Left lobe of liver (tissue), 2 donors: ENCODE results near the gene ATG7. TPM values are rescaled to one million over a fixed set of nuclear protein-coding genes. Genes with fewer than 3 reads are reported as not detected.
A peak's percentile ranks its signal among the peaks of the same experiment; 100 is the strongest.

Experiments used
- ATAC-seq: fragments of 200-7000 bp; cut with Tn5 transposase; one replicate; pipeline ENCODE4 v1.9.1; 2020; ENCODE audit warnings: mild to moderate bottlenecking, moderate library complexity
- DNase-seq: peaks from one replicate; pipeline ENCODE4 v3.0.0-alpha.2; 2020; ENCODE audit warnings: low spot score
- total RNA-seq: library from RNA; stranded (reverse); gene quantifications from one replicate; pipeline ENCODE4 v1.2.1, GENCODE V29; 2021
- donor health status: DM: no; HTN: no; CAD: no; lungs with moderate emphysema.
- donor health status: DM: no; HTN: yes; CAD: no.

ATG7 gene
- total RNA-seq, 1 donor from 2014 or later = 12.2 TPM

DNA sequence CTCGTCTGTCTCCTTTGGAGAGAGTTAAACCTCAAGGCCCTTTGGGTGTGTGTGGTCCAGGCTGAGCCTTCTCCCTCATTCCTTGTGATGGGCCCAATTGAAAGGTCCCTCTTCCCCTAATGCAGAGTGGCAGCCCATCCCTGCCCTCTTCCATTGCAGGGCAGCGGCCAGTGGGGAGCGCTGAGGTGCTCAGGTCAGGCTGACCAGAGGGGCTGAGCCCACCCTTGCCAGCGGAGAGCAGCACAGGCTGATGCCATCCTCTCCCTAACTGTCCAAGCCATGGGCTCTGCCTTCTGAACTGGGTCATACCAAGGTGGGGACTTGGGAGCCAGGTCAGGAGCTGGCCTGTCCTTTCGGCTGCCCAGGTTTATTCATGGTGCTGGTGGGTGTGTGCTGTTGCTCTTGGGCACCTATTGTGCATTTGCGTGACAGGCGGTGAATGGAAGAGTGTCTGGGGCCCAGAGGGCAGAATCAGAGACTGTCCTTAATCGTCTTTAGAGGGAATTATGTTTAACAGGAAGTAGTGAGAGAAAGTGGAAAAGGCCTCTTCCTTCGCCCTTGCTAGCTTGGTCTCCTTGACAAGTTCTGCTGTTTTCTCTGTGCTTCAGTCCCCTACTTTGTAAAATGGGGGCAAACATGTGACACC lies 274.6 kb downstream of the ATG7 start:
- ATAC-seq = no peak
- DNase-seq = no peak

DNA sequence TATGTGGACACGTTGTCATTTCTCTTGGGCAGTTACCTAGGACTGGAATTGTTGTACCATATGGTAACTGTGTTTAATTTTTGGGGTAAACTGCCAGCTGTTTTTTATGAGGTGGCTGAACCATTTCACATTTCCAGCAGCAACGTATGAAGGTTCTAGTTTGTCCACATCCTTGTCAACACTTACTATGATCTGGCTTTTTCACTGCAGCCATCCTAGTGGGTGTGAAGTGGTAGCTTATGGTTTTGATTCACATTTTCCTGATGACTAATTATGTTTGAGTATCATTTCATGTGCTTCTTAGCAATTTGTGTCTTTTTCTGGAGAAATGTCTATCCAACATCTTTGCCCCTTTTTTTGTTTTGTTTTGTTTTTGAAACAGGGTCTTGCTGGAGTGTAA lies 275.3 kb downstream of the ATG7 start:
- ATAC-seq = no peak

DNA sequence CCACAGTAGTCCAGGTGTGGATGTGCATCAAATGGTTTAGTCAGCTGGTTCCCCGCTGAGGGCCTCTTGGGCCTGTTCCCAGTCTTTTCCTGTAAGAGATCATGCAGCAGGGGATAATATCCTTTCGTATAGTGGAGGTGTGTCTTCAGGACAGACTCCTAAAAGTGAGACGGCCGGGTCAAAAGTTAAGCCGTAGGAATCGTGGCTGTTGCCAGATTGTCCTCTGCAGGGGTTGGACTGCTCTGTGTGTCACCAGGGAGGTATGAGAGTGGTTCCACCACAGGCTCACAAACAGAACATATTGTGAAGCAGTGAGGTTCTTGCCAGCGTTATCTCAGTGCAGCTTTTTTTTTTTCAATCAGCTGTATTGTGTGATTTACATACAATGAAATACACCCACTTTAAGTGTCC lies 276.5 kb downstream of the ATG7 start:
- ATAC-seq (peak; percentile 29), DNase-seq (no peak)

More for the DNA sequence above, 275.3 kb downstream of the ATG7 start:
- no peak for DNase-seq

- ATAC-seq = no peak
Observed at GRCh38 chr3:11549580-11550140, 277.5 kb downstream of the ATG7 start.

DNA sequence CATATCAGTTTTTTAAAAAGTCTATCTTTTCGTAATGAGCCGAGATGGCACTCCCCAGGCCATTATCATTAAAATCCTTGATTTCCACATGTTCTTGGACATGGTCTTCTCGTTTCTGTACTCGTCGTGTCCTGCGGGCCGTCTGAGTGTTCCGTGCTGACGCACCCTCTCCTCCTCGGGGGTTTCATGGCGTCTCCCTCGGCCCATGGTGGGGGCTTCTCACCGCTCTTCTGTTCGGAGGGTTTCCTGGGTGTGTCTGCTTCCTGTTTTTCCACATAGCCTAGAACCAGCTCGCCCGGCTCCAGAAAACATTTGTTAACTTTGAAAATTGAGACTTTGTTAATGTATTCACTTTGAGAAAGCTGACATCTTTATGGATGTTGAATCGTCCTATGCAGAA lies 278.8 kb downstream of the ATG7 start:
- DNase-seq (no peak), ATAC-seq (no peak)

More at GRCh38 chr3:11549580-11550140, 277.5 kb downstream of the ATG7 start:
- DNase-seq = no peak

DNA sequence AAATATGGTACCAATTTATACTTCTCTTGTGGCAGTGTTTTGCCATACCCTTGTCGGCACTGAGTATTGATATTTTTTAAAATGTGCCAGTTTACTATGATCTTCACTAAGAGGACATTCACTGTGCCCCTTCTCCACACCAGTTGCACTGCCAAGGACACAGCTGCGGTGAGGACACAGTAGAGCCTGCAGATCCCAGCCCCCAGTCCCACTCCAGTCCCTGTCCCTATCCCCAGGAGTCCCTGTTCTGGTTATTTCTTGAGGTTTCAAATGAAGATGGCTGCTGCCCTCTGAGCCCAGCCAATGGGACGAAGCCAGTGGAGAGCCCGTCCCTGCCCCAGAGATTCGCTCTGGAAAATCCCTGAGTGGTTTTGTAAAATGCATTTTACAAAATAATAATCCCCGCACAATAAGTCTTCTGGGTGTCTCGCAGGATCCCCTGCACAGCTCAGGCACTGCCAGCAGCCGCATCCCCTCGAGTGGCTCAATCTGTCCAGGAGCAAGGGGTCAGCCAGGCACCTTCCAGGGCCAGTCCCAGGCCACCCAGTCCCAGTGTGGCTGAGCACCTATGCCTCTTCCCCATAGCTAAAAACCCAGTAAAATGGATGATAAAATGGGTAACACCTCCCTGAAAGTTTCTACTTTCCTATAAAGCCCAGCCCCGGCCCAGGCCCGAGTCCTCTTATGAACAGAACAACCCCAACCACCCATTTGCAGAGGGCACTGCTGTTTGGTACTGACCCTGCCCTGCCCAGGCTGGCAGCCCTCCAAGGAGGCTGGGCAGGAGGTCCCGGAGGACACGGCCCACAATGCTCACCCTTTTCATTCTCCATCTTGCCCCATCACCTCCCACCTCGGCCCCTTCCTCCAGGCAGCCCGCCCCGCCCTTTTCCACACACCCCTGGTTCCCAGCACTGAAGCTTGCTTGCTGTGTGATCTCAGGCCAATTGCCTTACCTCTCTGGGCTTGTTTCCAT lies 280.4 kb downstream of the ATG7 start:
- no peak for ATAC-seq

DNA sequence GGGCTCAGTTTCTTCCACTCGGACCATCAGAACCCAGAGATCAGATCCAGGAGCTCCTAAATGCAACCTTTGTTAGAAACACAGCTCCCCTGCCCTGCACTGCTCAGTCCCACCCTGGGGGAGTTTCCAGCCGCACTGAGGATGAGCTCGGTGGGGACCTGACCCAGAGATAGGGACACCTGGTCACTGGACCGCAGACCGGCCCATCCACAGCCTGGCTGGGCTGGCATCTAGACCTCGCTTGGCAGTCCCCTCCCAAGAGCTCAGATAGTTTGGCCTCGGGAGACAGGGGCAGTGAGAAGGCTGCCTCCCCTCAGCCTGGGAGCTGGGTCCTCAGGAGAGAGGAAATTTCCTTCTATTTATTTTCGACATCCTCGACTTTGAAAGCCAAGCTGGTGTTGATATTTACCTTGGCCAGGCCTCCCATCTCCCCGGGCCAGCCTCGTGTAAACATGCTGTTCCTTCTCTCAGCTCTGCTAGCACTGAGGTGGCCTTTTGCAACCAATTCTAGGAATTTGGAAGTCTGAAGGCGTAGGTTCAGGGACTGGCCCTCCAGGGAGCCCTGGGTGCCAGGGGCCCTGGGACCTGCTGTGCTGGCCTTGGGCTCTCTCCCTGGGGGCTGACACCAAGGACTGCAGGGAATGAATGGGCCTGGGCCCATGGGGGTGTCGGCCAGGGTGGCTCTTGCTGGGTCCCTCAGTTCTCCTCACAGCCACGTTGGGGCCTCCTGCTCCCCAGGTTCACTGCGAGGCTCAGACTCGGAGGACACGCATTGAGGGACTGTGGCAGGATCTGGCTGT lies 281.4 kb downstream of the ATG7 start:
- ATAC-seq = peak; percentile 70
- no peak for DNase-seq

More for the DNA sequence above, 280.4 kb downstream of the ATG7 start:
- no peak for DNase-seq

GRCh38 chr3:11554236-11554610 lies 282.0 kb downstream of the ATG7 start:
- ATAC-seq (peak; percentile 32), DNase-seq (no peak)

GRCh38 chr3:11554666-11555065 lies 282.5 kb downstream of the ATG7 start:
- ATAC-seq = no peak
- DNase-seq = no peak

DNA sequence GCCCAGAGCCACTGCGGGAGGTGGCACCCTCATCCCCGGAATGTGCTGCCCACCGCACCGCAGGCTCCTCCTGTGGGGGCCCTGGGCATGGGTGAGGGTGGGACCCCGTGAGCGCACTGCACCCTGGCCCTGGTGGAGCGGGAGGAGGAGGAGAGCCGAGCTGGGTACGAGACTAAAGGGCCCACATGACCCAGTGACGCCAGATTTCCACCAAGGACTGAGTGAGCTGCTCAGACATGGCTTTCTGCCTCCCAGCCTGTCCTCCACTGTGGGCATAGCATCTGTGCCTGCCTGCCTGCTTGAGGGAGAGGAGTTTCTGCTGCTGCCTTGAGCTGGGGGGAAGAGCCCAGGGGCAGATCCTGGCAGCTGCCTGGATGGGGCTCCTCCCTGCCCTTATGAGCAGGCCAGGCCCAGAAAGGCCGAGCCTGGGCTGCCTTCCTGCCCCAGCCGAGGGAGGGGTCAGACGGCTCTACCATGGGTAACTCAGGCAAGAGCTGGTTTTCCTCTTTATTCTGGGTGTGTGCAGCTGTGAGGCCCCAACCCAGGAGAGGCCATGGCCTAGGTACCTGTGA lies 283.1 kb downstream of the ATG7 start:
- no peak for ATAC-seq
- no peak for DNase-seq

GRCh38 chr3:11555881-11556633 lies 283.9 kb downstream of the ATG7 start:
- DNase-seq (no peak), ATAC-seq (no peak)

GRCh38 chr3:11556851-11557644 lies 284.9 kb downstream of the ATG7 start:
- DNase-seq (no peak), ATAC-seq (no peak)

- no peak for DNase-seq
Observed at GRCh38 chr3:11558002-11558401, 285.8 kb downstream of the ATG7 start.

DNA sequence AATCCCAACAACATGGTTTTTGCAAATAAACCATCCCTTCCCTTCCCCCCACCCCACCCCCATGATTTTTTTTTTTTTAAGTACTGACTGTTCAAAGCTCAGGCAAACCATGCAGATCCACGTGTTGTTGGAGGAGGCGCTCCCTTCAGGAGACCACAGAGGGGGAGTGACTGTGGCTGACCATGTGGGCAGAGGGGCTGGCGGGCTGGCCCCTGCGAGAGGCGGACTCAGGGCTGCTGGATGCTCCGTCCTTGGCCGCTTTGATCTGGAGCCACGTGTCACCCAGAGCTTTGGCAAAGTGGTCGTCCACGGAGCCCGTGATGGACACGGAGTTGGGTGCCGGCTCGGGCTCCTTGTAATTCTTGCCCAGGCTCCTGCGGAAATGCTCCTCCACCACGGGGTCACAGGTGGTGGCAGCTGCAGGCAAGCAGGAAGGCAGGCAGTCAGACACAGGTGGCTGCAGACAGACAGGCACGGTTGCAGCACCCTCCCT lies 286.3 kb downstream of the ATG7 start:
- no peak for ATAC-seq
- no peak for DNase-seq

More at GRCh38 chr3:11558002-11558401, 285.8 kb downstream of the ATG7 start:
- ATAC-seq = no peak

GRCh38 chr3:11558918-11559815 lies 287.0 kb downstream of the ATG7 start:
- no peak for DNase-seq

DNA sequence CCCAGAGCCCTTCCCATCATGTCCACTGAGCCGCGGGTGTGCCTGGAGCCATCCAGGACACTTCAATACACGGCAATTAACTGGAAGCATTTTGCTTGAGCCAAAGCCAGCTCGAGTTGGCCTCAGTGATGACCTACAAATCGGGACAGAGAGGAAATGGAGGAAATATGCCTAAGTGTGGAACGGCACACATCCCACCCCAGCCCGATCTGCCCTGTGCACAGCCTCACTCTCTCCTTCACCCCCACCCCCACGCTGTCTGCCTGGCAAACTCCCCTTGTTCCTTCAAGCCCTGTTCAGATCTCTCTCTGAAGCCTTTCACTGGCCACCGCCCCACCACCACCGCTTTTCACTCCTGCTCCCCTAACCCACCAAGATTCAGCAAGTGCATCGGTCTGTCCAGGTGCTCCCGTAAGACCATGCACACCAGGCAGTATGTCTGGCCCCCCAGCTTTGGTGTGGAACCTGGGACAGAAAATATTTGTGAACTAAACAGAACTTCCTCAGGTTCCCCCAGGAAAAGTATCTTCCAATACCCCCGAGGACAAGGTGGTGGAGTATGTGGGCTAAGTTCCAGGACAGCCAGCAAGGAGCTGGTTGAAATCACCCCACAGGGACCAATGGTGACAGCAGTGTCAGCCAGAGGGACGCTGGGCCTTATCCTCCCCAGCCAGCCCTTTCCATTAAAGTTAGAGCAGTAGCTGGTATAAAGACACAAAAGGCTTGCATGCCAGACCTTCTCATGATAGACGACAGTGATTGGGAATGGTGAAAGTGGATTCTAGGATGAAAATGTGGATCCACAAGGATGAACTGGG lies 287.8 kb downstream of the ATG7 start:
- ATAC-seq (peak; percentile 5), DNase-seq (no peak)

More at GRCh38 chr3:11558918-11559815, 287.0 kb downstream of the ATG7 start:
- peak; percentile 17 for ATAC-seq

GRCh38 chr3:11560746-11561145 lies 288.5 kb downstream of the ATG7 start:
- DNase-seq = no peak
- ATAC-seq = no peak
